Vagina (tissue), 2 donors: ENCODE data around the gene POPDC2. TPM values are rescaled to one million over a fixed set of nuclear protein-coding genes. Genes with fewer than 3 reads are reported as not detected.

Source experiments
- DNase-seq, 2 donors: peaks; one replicate each; pipeline ENCODE4 v3.0.0-alpha.2; 2017; ENCODE audit errors: extremely low spot score in 2 of 2
- H3K27ac ChIP-seq: fragments of 200-600 bp; sonication (generic); one replicate; pipeline ENCODE4 v1.5.1; 2019
- H3K27me3 ChIP-seq: fragments of 200-600 bp; sonication (generic); one replicate; pipeline ENCODE4 v1.5.1; 2019
- H3K36me3 ChIP-seq, 2 donors: fragments of 200-600 bp; sonication (generic); one replicate each; pipeline ENCODE4 v1.5.1; 2017 to 2019
- H3K4me1 ChIP-seq: fragments of 200-600 bp; sonication (generic); one replicate; pipeline ENCODE4 v1.5.1; 2019
- H3K4me3 ChIP-seq, 2 donors: fragments of 200-600 bp; sonication (generic); 1 replicate in 1 of 2; 2 replicates in 1 of 2; pipeline ENCODE4 v1.5.1; 2016 to 2019
- H3K9me3 ChIP-seq: fragments of 200-600 bp; sonication (generic); one replicate; pipeline ENCODE4 v1.5.1; 2019
- CTCF ChIP-seq, 3 experiments: fragments of 450-650 bp in 2 of 3; fragments of 200-600 bp in 1 of 3; sonication (generic) in 1 of 3; IDR thresholded peaks; one replicate each; pipeline ENCODE4 v1.5.1; 2017 to 2019; ENCODE audit warnings: antibody characterized with exemption in 3 of 3, mild to moderate bottlenecking in 2 of 3, moderate library complexity in 2 of 3
- POLR2A ChIP-seq, 2 donors: fragments of 450-650 bp; IDR thresholded peaks; one replicate each; pipeline ENCODE4 v1.6.1; 2017; ENCODE audit warnings: antibody characterized with exemption in 2 of 2, mild to moderate bottlenecking in 2 of 2, moderate library complexity in 2 of 2
- POLR2AphosphoS5 ChIP-seq, 2 donors: sonication (generic); formaldehyde crosslinking; IDR thresholded peaks; one replicate each; pipeline ENCODE4 v1.9.0; 2017; ENCODE audit warnings: antibody characterized with exemption in 2 of 2, mild to moderate bottlenecking in 2 of 2, low read depth in 1 of 2; ENCODE audit not compliant: insufficient read depth in 1 of 2
- intact Hi-C: fragments of 100-400 bp; cut with DNase I; formaldehyde crosslinking; loops from one replicate; pipeline ENCODE4 v1.15.1; 2023
- total RNA-seq: library from RNA; depleted of rRNA; stranded (reverse); fragments of >200 nt; gene quantifications from one replicate; pipeline ENCODE4 v1.2.3, GENCODE V29; 2016

The POPDC2 gene, protein sequence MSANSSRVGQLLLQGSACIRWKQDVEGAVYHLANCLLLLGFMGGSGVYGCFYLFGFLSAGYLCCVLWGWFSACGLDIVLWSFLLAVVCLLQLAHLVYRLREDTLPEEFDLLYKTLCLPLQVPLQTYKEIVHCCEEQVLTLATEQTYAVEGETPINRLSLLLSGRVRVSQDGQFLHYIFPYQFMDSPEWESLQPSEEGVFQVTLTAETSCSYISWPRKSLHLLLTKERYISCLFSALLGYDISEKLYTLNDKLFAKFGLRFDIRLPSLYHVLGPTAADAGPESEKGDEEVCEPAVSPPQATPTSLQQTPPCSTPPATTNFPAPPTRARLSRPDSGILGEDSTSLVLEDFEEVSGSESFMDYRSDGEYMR
- total RNA-seq, result 3.4 TPM

DNA sequence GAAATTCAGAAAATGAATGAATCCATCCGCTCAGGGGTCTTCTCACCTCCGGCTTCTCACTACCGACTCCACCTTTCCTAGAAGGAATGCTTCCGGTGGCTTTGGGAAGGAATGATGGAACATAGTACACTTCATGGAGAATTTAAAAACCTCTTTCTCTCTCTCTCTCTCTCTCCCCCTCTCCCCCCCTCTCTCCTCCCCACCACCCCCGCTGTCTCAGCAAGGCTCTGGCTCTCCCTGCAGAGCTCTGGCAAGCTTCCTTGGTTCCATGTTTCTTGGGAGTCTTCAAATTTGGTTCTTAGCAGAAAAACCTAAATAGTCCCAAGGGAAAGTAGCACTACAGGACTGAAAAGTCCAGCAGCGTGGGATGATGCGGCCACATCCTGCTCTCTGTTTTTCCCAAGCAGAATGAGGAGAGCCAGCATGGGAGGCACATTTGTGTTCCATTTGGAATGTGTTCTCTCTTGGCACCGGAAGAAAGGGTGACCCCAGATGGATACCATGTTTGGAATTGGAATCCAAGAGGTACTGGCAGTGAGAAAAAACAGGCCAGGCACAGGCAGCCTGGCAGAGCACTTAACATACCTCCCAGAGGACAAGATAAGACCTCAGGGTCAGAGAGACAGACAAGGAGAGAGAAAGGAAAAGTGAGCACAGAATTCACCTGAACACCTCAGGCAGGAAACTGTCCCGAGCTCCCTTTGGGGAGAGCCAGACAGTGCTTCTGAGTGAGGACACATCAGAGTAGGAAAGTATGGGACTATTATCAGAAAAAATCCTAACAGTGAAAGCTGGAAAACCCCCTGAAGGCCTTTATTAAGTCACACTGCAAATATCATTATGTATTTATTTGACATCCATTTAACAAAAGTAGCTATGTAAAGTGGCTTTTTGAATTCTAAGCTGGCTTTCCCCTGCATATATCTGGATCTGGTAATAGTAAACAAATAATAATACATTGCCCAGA lies at the start of gene POPDC2:
Gene POPDC2, minus strand, starts transcription at position 116 of the 967 bp plus-strand sequence. CDS start 166 bp downstream, outside the sequence.
- no peak for DNase-seq
- Histone ChIP-seq H3K4me1 (peaks cover 11% of the 10 kb centered on the region), H3K27me3 (no peaks in the 10 kb centered on the region), H3K9me3 (no peaks in the 10 kb centered on the region), H3K4me3 (peak within 1 kb of the TSS; percentile 0), H3K27ac (peak within 1 kb of the TSS; percentile 17), H3K36me3 (no peaks in the 10 kb centered on the region)
- intact Hi-C loops, result no loop called here
- TF ChIP-seq POLR2AphosphoS5 (IDR thresholded peaks at IDR 0.05; ENCODE audit: insufficient read depth in 1 of 2, low read depth in 1 of 2), result no peak
- TF ChIP-seq POLR2A (IDR thresholded peaks at IDR 0.05), result no peak
- TF ChIP-seq CTCF (IDR thresholded peaks at IDR 0.05), result no peak

DNA sequence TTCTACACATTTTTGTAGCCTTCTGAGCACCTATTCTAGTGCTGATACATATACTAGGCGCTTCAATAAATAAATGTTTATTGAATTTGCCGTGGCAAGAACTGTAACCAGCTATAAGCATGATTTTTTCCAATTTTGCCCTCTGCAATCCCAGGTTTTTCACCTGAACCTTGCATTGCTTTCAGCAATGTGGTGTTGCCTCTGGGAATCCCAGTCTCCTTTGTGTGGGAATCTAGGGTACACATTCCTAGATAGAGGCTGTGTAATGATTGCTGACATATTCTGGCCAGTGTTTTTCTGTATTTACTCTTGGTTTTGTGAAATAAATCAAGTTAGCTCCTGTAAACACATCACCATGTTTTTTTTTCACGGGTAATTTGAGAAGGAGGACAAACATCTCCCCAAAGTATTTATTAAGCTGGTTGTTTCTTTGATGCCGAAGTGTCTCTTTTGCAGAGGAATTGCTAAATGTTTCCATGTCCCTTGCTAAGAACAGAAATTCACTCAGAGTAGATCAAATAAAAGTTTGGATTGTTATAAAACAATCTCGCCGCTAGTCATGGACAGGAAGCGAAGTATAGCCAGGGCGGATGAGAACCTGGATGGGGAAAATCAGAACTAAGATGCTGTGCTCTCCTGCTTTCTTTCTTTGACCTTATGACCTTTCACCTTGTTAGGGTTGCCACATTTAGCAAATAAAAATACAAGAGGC lies 43.6 kb upstream of the POPDC2 start:
- H3K27me3 ChIP-seq, result no peaks in the 10 kb centered on the region
- H3K36me3 ChIP-seq, result no peaks in the 10 kb centered on the region
- TF ChIP-seq POLR2A (IDR thresholded peaks at IDR 0.05) (no peak), CTCF (IDR thresholded peaks at IDR 0.05) (no peak), POLR2AphosphoS5 (IDR thresholded peaks at IDR 0.05; ENCODE audit: insufficient read depth in 1 of 2, low read depth in 1 of 2) (no peak)
- H3K4me3 ChIP-seq, result peak overlapping the region; percentile 57 to 64
- no peaks in the 10 kb centered on the region for H3K9me3 ChIP-seq
- H3K4me1 ChIP-seq, result peaks cover 14% of the 10 kb centered on the region
- intact Hi-C loops, result no loop called here
- DNase-seq, result no peak
- H3K27ac ChIP-seq, result no peak overlapping the region

DNA sequence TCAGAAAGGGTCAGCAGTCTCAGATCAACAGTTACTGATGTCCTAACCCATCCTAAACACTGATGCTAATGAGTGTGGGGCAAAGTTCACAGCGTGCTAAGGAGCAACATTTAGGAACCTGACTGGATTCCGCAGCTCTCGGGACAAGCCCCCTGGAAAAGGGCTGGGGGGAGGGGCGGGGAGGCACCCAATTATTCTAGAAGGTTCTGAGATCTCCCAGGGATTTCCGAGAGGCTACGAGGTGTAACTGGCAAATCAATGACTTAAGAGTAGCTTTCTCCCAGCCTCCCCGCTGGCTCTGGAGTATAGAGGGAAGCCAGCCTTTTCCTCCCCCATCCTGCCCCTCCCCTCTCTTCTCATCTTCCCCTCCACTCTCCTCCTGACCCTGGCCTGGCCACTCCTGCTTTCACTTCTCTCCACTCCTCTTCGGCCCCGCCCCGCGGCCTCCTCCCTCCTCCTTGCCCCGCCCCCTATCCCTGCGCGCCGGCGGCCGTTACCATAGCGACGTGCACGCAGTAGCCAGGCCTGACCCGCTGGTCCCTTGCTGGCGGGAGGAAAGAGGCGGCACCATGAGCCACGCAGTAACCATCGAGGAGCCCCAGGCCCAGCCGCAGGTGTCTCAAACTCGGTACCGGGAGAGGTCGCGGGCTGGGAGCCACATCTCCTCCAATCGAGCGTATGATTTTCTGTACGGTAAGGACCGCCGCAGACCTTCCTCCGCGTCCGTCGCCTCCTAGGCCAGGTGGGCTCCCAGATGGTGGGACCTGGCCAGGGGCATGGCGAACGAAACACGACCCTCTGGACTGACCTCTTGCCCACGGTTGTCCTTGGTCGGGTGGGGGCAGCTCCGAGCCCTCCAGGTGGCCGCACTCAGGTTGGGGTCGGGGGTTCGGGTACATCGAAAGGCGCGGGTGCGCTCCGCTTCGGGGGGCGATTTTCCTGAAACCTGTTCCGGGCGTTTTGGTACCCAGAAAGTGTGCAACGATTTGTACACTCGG lies 42.4 kb upstream of the POPDC2 start, which contains the start of gene CFAP91:
Gene CFAP91, plus strand, starts transcription at position 493 of the 998 bp plus-strand sequence. Its CDS starts 77 bp downstream, at position 570.
- H3K27ac ChIP-seq, result peak within 1 kb of the TSS; percentile 72
- H3K36me3 ChIP-seq, result no peaks in the 10 kb centered on the region
- H3K4me1 ChIP-seq, result peaks cover 14% of the 10 kb centered on the region
- no peak for TF ChIP-seq CTCF (IDR thresholded peaks at IDR 0.05)
- TF ChIP-seq POLR2AphosphoS5 (IDR thresholded peaks at IDR 0.05; ENCODE audit: insufficient read depth in 1 of 2, low read depth in 1 of 2), result peak; percentile 55 to 65
- DNase-seq, result peak in 1 of 2 donors; percentile 96
- intact Hi-C loops, result no loop called here
- H3K4me3 ChIP-seq, result peak within 1 kb of the TSS; percentile 57 to 64
- no peaks in the 10 kb centered on the region for H3K9me3 ChIP-seq
- H3K27me3 ChIP-seq, result no peaks in the 10 kb centered on the region
